H9 (cell line): ENCODE measurements around the gene BFSP1. TPM values are rescaled to one million over a fixed set of nuclear protein-coding genes. Genes with fewer than 3 reads are reported as not detected.

Source experiments
- DNase-seq: peaks from one replicate; pipeline ENCODE4 v3.0.0-alpha.2; 2017
- H2AFZ ChIP-seq: one replicate; pipeline ENCODE4 v1.6.1; 2013; ENCODE audit warnings: mild to moderate bottlenecking, low read length, control low read depth, moderate library complexity
- H2AK5ac ChIP-seq: 2 replicates; pipeline ENCODE4 v1.6.1; 2013; ENCODE audit warnings: low read length, control low read depth, mixed read lengths; ENCODE audit not compliant: insufficient read length
- H2BK120ac ChIP-seq: one replicate; pipeline ENCODE4 v1.6.1; 2013; ENCODE audit warnings: low read depth, mild to moderate bottlenecking, low read length, control low read depth, inconsistent platforms; ENCODE audit not compliant: poor library complexity, severe bottlenecking
- H2BK12ac ChIP-seq: 2 replicates; pipeline ENCODE4 v1.6.1; 2013; ENCODE audit warnings: low read length, control low read depth, mixed read lengths, low read depth; ENCODE audit not compliant: insufficient read length
- H2BK15ac ChIP-seq: 2 replicates; pipeline ENCODE4 v1.6.1; 2013; ENCODE audit warnings: low read depth, low read length, control low read depth
- H2BK20ac ChIP-seq: one replicate; pipeline ENCODE4 v1.6.1; 2013; ENCODE audit warnings: low read depth, mild to moderate bottlenecking, low read length, control low read depth, inconsistent platforms; ENCODE audit not compliant: poor library complexity, severe bottlenecking
- H2BK5ac ChIP-seq: 2 replicates; pipeline ENCODE4 v1.6.1; 2013; ENCODE audit warnings: low read length, control low read depth, mixed read lengths; ENCODE audit not compliant: insufficient read length
- H3K14ac ChIP-seq: 2 replicates; pipeline ENCODE4 v1.6.1; 2013; ENCODE audit warnings: low read length, control low read depth; ENCODE audit not compliant: insufficient read depth
- H3K18ac ChIP-seq: 2 replicates; pipeline ENCODE4 v1.6.1; 2013; ENCODE audit warnings: low read depth, mild to moderate bottlenecking, mixed read lengths, low read length, control low read depth; ENCODE audit not compliant: insufficient read length
- H3K23ac ChIP-seq: 2 replicates; pipeline ENCODE4 v1.6.1; 2013; ENCODE audit warnings: low read length, control low read depth, mixed read lengths, low read depth; ENCODE audit not compliant: insufficient read length
- H3K23me2 ChIP-seq: 2 replicates; pipeline ENCODE4 v1.6.1; 2013; ENCODE audit warnings: low read depth, mild to moderate bottlenecking, mixed read lengths, low read length, control low read depth; ENCODE audit not compliant: insufficient read length, poor library complexity, severe bottlenecking
- H3K27ac ChIP-seq: 2 replicates; pipeline ENCODE4 v1.5.1; 2013; ENCODE audit warnings: low read length, control low read depth, mixed read lengths, low read depth; ENCODE audit not compliant: insufficient read length
- H3K27me3 ChIP-seq: 2 replicates; pipeline ENCODE4 v1.6.1; 2013; ENCODE audit warnings: low read length, control low read depth, inconsistent platforms; ENCODE audit not compliant: insufficient read depth
- H3K4ac ChIP-seq: 2 replicates; pipeline ENCODE4 v1.6.1; 2013; ENCODE audit warnings: low read depth, mild to moderate bottlenecking, control low read depth, inconsistent platforms, low read length, moderate library complexity
- H3K4me1 ChIP-seq: 2 replicates; pipeline ENCODE4 v1.6.1; 2013; ENCODE audit warnings: low read length, control low read depth, inconsistent platforms; ENCODE audit not compliant: insufficient read depth
- H3K4me2 ChIP-seq: 2 replicates; pipeline ENCODE4 v1.6.1; 2013; ENCODE audit warnings: low read length, control low read depth, mixed read lengths; ENCODE audit not compliant: insufficient read length, insufficient read depth
- H3K56ac ChIP-seq: 2 replicates; pipeline ENCODE4 v1.6.1; 2013; ENCODE audit warnings: low read depth, mild to moderate bottlenecking, mixed read lengths, low read length, control low read depth; ENCODE audit not compliant: insufficient read length
- H3K79me1 ChIP-seq: 2 replicates; pipeline ENCODE4 v1.6.1; 2013; ENCODE audit warnings: low read depth, mild to moderate bottlenecking, moderate library complexity, low read length, control low read depth, inconsistent platforms; ENCODE audit not compliant: insufficient read depth, poor library complexity, severe bottlenecking
- H3K79me2 ChIP-seq: 2 replicates; pipeline ENCODE4 v1.6.1; 2013; ENCODE audit warnings: low read length, control low read depth, inconsistent platforms; ENCODE audit not compliant: insufficient read depth
- H3K9ac ChIP-seq: 2 replicates; pipeline ENCODE4 v1.6.1; 2013; ENCODE audit warnings: low read length, control low read depth, mixed read lengths; ENCODE audit not compliant: insufficient read length; ENCODE audit errors: extremely low read depth
- H3K9me3 ChIP-seq: one replicate; pipeline ENCODE4 v1.6.1; 2013; ENCODE audit warnings: low read depth, low read length, inconsistent platforms; ENCODE audit not compliant: control insufficient read depth
- H3T11ph ChIP-seq: one replicate; pipeline ENCODE4 v1.6.1; 2013; ENCODE audit warnings: mild to moderate bottlenecking, low read length, control low read depth, inconsistent platforms
- H4K20me1 ChIP-seq: one replicate; pipeline ENCODE4 v1.6.1; 2013; ENCODE audit not compliant: control insufficient read depth, insufficient read length, insufficient read depth
- H4K5ac ChIP-seq: 2 replicates; pipeline ENCODE4 v1.6.1; 2013; ENCODE audit warnings: low read depth, mild to moderate bottlenecking, mixed read lengths, low read length, control low read depth; ENCODE audit not compliant: insufficient read length
- H4K8ac ChIP-seq: replicated peaks from 2 replicates; pipeline ENCODE4 v1.6.1; 2013; ENCODE audit warnings: low read length, control low read depth, mixed read lengths, low read depth; ENCODE audit not compliant: insufficient read length
- H4K91ac ChIP-seq: 2 replicates; pipeline ENCODE4 v1.6.1; 2013; ENCODE audit warnings: low read depth, mild to moderate bottlenecking, moderate library complexity, mixed read lengths, low read length, control low read depth; ENCODE audit not compliant: insufficient read length
- H3K27ac Mint-ChIP-seq, 3 experiments: 2 replicates in 2 of 3; 3 replicates in 1 of 3; pipeline ENCODE4 v1.8.0; 2020 to 2021; ENCODE audit warnings: mixed read lengths in 3 of 3, mild to moderate bottlenecking in 1 of 3, moderate library complexity in 1 of 3
- H3K27me3 Mint-ChIP-seq: 2 replicates; pipeline ENCODE4 v1.8.0; 2021; ENCODE audit warnings: low read depth, mild to moderate bottlenecking, moderate library complexity, mixed read lengths
- H3K36me3 Mint-ChIP-seq, 3 experiments: 2 replicates in 2 of 3; 3 replicates in 1 of 3; pipeline ENCODE4 v1.8.0; 2020 to 2021; ENCODE audit warnings: low read depth in 3 of 3, mixed read lengths in 3 of 3; ENCODE audit not compliant: insufficient read depth in 1 of 3
- H3K4me1 Mint-ChIP-seq, 2 experiments: 2 replicates each; pipeline ENCODE4 v1.8.0; 2020; ENCODE audit warnings: mixed read lengths in 2 of 2
- H3K4me3 Mint-ChIP-seq, 2 experiments: 2 replicates in 1 of 2; 3 replicates in 1 of 2; pipeline ENCODE4 v1.8.0; 2020 to 2021; ENCODE audit warnings: mild to moderate bottlenecking in 2 of 2, mixed read lengths in 2 of 2, moderate library complexity in 1 of 2
- H3K9me3 Mint-ChIP-seq, 2 experiments: 2 replicates in 1 of 2; 3 replicates in 1 of 2; pipeline ENCODE4 v1.8.0; 2020; ENCODE audit warnings: mild to moderate bottlenecking in 2 of 2, mixed read lengths in 2 of 2, moderate library complexity in 1 of 2
- CTCF ChIP-seq: fragments of 200-600 bp; sonication (generic); conservative IDR thresholded peaks from 3 replicates; pipeline ENCODE4 v1.8.0; 2021; ENCODE audit warnings: antibody characterized with exemption, mild to moderate bottlenecking
- WGBS: extraction: QIAGEN DNeasy Blood & Tissue Kit; methylation state at CpG from one replicate; pipeline ENCODE4 v1.1.7; 2013; ENCODE audit warnings: missing lambda C conversion rate, low lambda C conversion rate, mixed read lengths; ENCODE audit not compliant: insufficient read length; ENCODE audit errors: extremely low coverage; 5-methylcytosine and 5-hydroxymethylcytosine counted together
- total RNA-seq: library from RNA; stranded (reverse); gene quantifications from 2 replicates; pipeline ENCODE4 v1.2.1, GENCODE V29; 2021

The BFSP1 gene
- total RNA-seq, 1 experiment from 2014 or later: 9.4 TPM

DNA sequence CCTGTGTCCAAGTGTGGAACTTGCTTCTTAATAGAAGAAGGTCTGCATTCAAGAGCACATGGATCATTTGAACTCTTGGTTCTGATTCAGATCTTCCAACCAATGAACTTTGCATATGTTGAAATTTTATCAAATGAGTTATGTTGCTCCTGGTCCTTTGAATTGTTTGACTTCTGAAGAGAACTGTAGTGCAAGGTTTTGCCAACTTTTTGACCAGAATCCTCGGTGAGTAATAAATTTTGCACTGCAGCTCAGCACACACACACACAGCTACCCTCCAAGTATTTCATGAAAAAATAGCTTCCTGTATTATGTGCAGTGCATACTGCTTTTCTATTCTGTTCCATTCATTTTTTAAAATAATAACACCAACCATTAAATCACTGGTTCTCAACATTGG, 67.5 kb downstream of the BFSP1 start:
- Histone ChIP-seq H3K4ac (no peak overlapping the region), H2BK5ac (no peak overlapping the region), H3K18ac (no peak overlapping the region), H3K4me1 (no peaks in the 10 kb centered on the region), H2BK120ac (no peak overlapping the region), H2BK12ac (no peak overlapping the region), H3K27ac (no peak overlapping the region), H3K79me2 (no peaks in the 10 kb centered on the region), H3K23ac (no peak overlapping the region), H2BK20ac (no peak overlapping the region), H2AK5ac (no peak overlapping the region), H3T11ph (no peak overlapping the region), H4K91ac (no peak overlapping the region), H3K9me3 (no peaks in the 10 kb centered on the region), H3K9ac (no peak overlapping the region), H3K23me2 (no peaks in the 10 kb centered on the region), H4K5ac (no peak overlapping the region), H2BK15ac (no peak overlapping the region), H4K8ac (no peak overlapping the region), H2AFZ (no peak overlapping the region), H4K20me1 (no peaks in the 10 kb centered on the region), H3K4me2 (no peak overlapping the region), H3K56ac (no peak overlapping the region), H3K14ac (no peak overlapping the region), H3K79me1 (no peaks in the 10 kb centered on the region), H3K27me3 (no peaks in the 10 kb centered on the region)
- H3K36me3 Mint-ChIP-seq: no peaks in the 10 kb centered on the region
- no peak overlapping the region for H3K27ac Mint-ChIP-seq
- H3K27me3 Mint-ChIP-seq: no peaks in the 10 kb centered on the region; the same call in 1 of the 2 replicates
- H3K9me3 Mint-ChIP-seq: no peaks in the 10 kb centered on the region
- H3K4me1 Mint-ChIP-seq: no peaks in the 10 kb centered on the region
- no CpG with 5 or more reads among the region's 1 CpG for WGBS
- DNase-seq: no peak
- H3K4me3 Mint-ChIP-seq: no peak overlapping the region
- TF ChIP-seq CTCF: no peak
